ENCODE measurements around the gene RFXAP.

RFXAP gene

DNA sequence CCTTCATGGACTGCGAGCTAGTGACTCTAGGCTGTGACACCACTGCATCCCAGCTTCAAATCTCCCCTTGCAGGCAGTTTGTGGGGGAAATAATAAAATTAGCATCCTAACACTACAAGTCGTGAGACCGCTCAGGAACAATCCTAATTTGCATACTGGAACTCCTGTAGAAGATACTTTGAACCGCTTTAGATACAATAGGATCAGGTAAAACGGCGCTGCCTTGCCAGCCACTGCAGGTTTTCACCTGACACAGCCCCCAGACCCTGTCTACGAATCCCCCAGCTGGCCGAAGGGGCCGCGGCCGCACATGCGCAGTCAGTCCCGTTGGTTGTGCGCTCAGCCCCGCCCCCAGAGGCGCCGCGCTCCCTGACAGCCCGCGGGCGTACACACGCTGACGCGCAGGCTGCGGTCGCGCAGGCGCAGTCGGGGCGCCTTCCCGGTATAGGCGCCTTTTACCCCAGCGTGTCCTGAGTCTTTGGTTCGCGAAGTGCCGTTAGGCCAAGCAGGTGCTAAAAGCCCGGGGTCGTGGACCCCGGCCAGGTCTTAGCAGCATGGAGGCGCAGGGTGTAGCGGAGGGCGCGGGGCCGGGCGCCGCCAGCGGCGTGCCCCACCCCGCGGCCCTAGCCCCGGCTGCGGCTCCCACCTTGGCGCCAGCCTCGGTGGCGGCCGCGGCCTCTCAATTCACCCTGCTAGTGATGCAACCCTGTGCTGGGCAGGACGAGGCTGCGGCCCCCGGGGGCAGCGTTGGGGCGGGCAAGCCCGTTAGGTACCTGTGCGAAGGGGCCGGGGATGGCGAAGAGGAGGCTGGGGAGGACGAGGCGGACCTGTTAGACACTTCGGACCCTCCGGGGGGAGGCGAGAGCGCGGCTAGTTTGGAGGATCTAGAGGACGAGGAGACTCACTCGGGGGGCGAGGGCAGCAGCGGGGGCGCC, at the start of gene RFXAP:
Gene RFXAP (plus strand): TSS at position 419 of the 935 bp plus-strand sequence. CDS start 136 bp downstream, at position 555.
- TF ChIP-seq CTCF (IDR thresholded peaks at IDR 0.05): no peak

GRCh38 chr13:36769545-36769944, 49.5 kb upstream of the RFXAP start:
- no peak for TF ChIP-seq CTCF (IDR thresholded peaks at IDR 0.05)

DNA sequence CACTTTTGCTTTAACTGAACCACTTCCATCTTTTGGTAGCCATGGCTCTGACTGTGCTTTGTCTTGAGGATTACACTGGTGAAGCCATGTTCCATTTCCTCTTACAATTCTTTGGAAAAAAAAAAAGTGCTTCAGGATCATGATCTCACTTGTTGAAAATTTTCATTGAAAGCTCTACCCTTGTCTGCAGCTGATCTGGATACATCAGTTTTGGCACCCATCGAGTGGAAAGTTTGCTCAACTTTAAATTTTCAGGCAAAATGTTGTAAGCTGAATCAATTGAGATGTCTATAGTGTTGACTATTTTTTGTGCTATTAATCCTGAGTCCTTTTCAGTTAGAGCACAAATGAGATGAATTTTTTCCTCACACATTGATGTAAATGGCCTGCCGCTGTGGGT, 48.3 kb upstream of the RFXAP start:
- no peak for TF ChIP-seq CTCF (IDR thresholded peaks at IDR 0.05)

- no peak for TF ChIP-seq CTCF (IDR thresholded peaks at IDR 0.05)
Measured at GRCh38 chr13:36772853-36773252, 46.2 kb upstream of the RFXAP start.

DNA sequence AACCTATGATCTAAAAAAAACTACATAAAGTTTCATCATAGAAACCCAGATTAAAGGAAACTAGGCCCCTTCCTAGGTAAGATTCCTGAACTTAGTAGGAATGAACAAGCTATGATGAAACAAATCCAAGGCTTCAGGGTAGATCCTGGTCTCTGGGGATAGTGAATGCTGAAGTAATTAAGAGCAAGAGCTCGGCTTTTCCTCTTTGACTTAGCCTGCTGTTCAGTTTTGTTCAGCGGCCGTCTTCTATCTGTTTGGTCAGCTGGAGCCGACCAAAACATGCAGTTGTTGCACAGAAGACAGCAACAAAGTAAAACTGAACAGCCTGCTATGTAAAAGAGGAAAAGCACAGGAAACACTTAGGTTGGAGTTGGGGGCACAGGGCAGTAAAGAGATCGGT, 44.1 kb upstream of the RFXAP start:
- TF ChIP-seq CTCF (IDR thresholded peaks at IDR 0.05): no peak

- no peak for TF ChIP-seq CTCF (IDR thresholded peaks at IDR 0.05)
Measured at GRCh38 chr13:36776175-36776574, 42.8 kb upstream of the RFXAP start.

DNA sequence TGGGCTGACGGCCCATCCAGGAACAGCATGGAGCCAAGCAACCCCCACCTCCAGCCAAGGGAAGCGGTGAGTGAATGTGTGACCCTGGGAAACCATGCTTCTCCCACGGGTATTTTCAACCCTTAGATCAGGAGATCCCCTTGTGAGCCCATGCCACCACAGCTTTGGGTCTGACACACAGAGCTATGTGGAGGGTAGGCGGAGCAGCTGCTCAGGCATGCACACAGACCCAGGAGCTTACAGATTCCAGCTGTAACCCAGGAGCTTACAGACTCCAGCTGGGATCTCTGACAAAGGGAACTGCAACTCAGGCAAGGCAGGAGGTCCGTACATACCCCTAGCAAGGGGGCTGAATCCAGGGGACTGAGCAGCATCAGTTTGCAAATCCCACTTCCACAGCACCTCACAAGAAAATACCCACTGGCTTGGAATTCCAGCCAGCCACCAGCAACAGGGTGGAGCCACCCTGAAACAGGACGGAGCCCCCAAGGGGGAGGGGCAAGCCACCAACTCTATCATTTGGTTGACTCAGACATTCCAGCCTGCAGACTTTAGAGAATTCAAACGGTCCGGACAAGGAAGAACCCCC, 40.8 kb upstream of the RFXAP start:
- no peak for TF ChIP-seq CTCF (IDR thresholded peaks at IDR 0.05)

Measured in LNCAP (cell line).